GM10248 (cell line): ENCODE results near the gene TTC23L.

Source experiments
- CTCF ChIA-PET: fragments of 300-600 bp; sonication (Branson Sonifier 250); formaldehyde crosslinking; extraction: SDS; loops from one replicate; lab custom pipeline; 2021; ENCODE audit warnings: antibody characterized with exemption; lab: Yijun Ruan, JAX
- POLR2A ChIA-PET: fragments of 350-650 bp; sonication (Branson Sonifier 250); formaldehyde crosslinking; extraction: SDS; loops from one replicate; lab custom pipeline; 2020; ENCODE audit warnings: antibody characterized with exemption; lab: Yijun Ruan, JAX
- DNase-seq: peaks from one replicate; pipeline ENCODE4 v3.0.0; 2012; ENCODE audit errors: extremely low spot score
- CTCF ChIP-seq: IDR thresholded peaks from 2 replicates; pipeline ENCODE4 v1.5.1; 2012; ENCODE audit warnings: mild to moderate bottlenecking, low read depth; ENCODE audit errors: extremely low read depth, missing control alignments, control extremely low read depth

Gene TTC23L

DNA sequence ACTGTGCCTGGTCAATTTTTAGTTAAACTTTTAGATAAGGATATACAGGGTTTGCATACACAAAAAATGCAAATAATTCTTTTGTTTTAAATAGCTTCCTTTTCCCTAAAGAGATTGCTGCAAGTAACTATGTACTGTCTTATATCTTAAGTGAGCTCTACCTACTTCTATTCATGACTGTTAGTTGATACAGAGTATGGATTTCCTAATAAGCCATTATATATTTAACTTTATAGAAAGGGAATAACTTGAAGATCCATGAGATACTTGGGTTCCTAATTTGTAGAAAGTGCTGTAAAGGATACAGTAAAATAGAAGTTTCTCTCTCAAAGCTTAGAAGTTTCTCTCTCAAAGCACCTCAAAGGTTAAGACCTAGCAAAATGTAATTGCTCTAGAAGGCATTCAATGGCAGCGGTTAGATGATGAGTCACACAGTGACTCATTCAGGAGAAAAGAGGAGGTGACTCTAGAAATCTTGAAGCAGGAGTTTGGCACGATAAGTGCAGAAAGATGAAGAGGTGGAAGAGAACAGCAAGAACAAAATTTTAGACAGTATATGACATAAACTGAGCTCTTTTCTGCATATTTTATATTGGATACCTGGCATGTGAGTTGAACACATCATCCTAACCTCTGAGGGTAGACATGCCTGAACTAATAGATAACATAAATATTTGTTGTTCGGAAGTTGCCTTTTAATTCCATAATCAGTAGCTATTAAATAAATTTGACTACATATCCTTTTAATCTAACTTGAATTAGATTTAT lies 84.9 kb downstream of the TTC23L start:
- peak; percentile 24 for DNase-seq
- ChIA-PET POLR2A (no interaction called here), CTCF (interaction anchor here (0.8 to 3.5 kb wide), 4 partner anchors 8 to 80 kb away, joined by 3 to 11 read pairs (median 4); partner anchors contain the start of genes BRIX1 and RAD1)
- TF ChIP-seq CTCF, result no peak

DNA sequence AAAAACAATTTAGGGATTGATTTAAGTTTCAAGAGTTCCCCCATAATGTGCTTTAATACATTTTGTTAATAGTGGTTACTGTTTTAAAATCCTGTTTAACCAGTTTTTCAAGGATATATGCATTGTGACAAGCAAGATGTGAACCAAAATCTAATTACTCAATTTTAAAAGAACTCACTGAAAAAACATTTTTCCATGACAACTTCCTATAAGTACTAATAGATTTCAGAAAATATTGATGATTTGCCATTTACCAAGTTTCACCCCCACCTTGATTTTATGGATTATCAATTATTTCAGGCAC lies 85.5 kb downstream of the TTC23L start:
- DNase-seq, result no peak
- POLR2A ChIA-PET, result no interaction called here
- CTCF ChIA-PET, result interaction anchor here (1.5 to 3.5 kb wide), 2 partner anchors 9 to 26 kb away, joined by 4 to 11 read pairs; partner anchors contain the start of genes BRIX1 and RAD1
- TF ChIP-seq CTCF, result no peak

DNA sequence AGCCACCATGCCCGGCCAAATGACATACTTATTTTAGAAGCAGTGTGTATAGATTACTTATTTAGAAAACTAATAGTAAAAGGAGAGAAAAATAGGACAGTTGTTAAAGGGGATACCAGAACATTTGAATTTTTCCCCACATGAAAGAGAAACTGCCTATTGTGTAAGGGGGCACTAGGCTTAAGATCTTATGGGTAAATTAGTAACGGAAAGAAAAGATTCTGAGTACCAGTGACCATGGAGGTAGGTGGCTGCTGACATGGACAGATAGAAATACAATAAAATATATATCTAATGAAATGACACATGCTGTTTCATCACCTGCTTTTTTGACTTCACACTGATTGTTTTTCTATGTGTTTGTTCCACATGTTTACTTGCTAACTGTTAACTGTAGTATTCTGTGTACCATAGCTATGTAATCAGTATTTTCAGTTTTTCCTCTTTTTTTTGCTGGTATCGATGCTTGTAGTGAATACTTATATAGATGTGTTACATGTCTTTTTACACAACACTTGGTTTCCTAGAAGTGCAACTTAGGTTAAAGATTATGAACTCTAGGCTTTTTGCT lies 87.4 kb downstream of the TTC23L start:
- ChIA-PET CTCF (interaction anchor here (3.5 kb wide), 1 partner anchor 11 kb away, joined by 11 read pairs; the partner anchor contains the start of genes BRIX1 and RAD1), POLR2A (no interaction called here)
- no peak for DNase-seq
- no peak for TF ChIP-seq CTCF

GRCh38 chr5:34927785-34928184 lies 88.8 kb downstream of the TTC23L start:
- DNase-seq, result no peak
- TF ChIP-seq CTCF, result no peak
- CTCF ChIA-PET, result no interaction called here
- POLR2A ChIA-PET, result interaction anchor here (3.6 kb wide), 1 partner anchor 12 kb away, joined by 41 read pairs; the partner anchor contains the start of genes BRIX1 and RAD1

- POLR2A ChIA-PET, result interaction anchor here (3.6 kb wide), 1 partner anchor 12 kb away, joined by 41 read pairs; the partner anchor contains the start of genes BRIX1 and RAD1
- CTCF ChIA-PET, result interaction anchor here (2.2 kb wide), 1 partner anchor 12 kb away, joined by 25 read pairs; the partner anchor contains the start of genes BRIX1 and RAD1
- TF ChIP-seq CTCF, result no peak
- DNase-seq, result no peak
These were observed 89.3 kb downstream of the TTC23L start for GRCh38 chr5:34928267-34928666.

DNA sequence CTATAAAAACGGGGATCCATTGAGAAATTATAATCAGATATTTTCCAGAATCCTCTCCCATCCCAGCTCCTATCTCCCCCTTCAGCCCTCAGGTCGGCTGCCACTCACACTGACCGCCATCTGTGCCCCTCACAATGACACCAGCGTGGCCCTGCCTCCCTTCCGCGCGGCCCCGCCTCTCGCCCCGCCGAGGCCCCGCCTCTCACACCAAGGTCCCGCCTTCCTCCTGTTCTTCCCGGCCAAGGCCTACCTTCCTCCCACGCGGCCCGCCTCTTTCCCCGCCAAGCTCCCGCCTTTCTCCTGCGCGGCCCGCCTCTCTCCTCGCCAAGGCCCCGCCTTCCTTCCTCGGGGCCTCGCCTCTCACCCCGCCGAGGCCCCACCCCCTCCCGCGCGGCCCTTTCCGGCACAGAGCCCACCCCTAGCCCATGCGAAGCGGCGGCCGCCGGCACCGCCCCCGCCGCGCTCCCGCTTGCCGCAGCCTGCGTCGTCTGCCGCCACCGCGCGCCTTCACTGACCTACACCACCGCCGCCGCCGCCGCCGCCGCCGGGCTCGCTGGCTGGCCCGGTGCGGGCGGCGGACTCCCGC lies 90.3 kb downstream of the TTC23L start, which contains the start of gene DNAJC21:
DNAJC21 (plus strand) TSS at position 426 of the 586 bp plus-strand sequence. CDS start 261 bp downstream, outside the sequence.
- peak; percentile 99 for DNase-seq
- POLR2A ChIA-PET, result interaction anchor here (1.1 to 3.6 kb wide), 5 partner anchors 10 to 74 kb away, joined by 3 to 41 read pairs (median 3); partner anchors contain the start of genes BRIX1 and RAD1
- CTCF ChIA-PET, result interaction anchor here (0.6 to 2.2 kb wide), 11 partner anchors 8 to 395 kb away, joined by 3 to 25 read pairs (median 3); partner anchors contain the start of genes BRIX1 and RAD1
- no peak for TF ChIP-seq CTCF
